NCI-H187 (cell line): Measurements from ENCODE around the gene LRRC23.
A peak's percentile ranks its signal among the peaks of the same experiment; 100 is the strongest.

Experiments used
- DNase-seq, 2 experiments: peaks; one replicate each; lab custom pipeline; 2025; lab: John Stamatoyannopoulos, UW

The LRRC23 gene

DNA sequence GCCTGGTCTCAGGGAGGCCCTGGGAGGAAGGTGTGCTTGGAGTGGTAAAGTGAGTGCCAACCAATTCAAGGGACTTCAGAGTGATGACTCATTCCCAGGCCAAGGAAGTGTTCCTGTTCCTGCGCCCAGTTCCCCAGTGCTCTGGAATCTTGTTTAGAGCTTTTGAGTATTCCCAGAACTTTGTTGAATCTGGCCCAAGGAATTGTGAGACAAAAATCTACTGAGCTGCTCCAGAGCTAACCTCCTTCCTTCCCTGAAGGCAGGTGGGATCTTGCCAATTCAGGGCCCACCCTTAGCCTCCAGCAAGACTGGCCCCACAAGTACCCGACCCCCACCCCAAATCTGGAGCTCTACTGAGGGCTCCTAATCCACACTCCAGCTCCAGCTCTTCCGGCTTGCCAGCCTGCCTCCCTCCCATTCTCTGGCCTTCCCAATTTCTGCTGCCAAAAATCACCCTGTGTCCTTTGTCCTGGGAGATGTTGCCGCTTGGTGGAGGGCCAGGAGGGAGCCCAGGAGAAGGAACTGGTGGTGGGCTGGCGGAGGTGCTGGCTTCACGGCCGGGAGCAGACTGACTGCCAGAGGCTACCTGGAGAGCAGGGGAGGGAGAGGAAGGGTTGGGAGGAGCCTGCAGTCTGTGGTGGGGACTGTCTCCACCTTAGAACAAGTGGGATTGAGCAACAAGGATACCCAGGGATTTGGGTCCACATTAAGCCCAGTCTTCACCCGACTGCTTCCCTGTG, 21.1 kb downstream of the LRRC23 start:
- no peak for DNase-seq

DNA sequence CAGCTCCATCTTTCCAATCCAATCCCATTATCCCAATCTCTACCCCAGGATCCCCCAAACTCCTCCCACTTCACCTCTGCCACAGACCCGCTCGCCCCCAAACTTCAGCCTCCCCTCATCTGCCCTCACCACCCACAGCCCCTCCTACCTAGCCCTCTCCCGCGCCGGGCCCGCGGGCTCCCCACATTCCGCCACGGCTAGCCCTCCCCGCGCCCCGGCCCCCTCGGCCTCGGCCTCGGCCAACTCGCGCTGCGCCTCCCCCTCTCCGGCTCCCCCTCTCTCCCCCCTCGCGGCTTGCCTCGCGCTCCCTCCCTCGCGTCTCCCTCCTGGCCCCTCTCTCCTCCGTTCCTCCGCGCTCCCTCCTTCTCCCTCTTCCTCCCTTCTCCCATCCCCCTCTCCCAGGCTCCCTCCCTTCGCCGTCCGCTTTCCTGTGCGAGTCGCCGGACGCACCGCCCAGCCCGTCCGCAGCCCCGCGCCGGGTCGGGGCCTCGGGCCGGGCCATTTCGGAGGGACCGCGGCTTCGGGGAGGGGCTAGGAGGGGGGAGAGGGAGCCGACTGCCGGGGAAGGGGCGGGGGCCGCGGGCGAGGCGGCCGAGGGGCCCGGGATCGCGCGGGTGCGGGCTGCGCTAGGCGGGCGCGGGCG, 22.9 kb downstream of the LRRC23 start, which contains the start of gene ATN1:
Gene ATN1, plus strand, starts transcription at position 581 of the 643 bp plus-strand sequence. CDS start 6,043 bp downstream, outside the sequence.
- peak; percentile 9 to 34 for DNase-seq

DNA sequence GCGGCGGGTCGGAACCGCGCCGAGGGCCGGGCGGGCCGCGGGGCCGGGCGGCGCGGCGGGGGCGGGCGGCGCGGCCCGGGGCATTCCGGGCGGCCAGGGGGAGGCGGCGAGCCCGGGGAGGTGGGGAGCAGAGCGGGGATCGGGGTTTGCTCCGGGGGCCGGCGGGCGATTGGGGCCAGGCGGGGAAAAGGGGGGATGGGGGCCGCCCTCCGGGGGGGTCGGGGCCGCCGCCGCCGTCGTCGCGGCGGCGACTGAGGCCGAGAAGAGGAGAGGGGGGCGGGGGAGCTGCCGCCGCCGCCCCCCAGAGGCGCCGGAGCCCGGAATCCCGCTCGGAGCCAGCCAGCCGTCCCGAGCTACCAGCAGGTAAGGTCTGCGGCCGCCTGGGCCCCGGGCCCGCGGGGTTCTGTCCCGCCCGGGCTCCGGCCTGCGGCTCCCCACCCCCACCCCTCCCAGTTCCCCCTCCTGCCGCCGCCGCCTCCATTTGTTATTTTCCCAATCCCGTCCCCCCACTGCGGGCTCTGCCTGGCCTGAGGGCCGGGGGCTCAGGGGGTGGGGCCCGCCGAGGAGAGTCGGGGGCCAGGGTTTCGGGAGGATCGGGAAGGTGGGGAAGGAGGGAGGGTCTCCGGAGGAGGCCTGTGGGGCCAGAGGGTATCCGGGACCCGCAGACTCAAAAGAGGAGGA, 23.5 kb downstream of the LRRC23 start:
- DNase-seq: no peak

DNA sequence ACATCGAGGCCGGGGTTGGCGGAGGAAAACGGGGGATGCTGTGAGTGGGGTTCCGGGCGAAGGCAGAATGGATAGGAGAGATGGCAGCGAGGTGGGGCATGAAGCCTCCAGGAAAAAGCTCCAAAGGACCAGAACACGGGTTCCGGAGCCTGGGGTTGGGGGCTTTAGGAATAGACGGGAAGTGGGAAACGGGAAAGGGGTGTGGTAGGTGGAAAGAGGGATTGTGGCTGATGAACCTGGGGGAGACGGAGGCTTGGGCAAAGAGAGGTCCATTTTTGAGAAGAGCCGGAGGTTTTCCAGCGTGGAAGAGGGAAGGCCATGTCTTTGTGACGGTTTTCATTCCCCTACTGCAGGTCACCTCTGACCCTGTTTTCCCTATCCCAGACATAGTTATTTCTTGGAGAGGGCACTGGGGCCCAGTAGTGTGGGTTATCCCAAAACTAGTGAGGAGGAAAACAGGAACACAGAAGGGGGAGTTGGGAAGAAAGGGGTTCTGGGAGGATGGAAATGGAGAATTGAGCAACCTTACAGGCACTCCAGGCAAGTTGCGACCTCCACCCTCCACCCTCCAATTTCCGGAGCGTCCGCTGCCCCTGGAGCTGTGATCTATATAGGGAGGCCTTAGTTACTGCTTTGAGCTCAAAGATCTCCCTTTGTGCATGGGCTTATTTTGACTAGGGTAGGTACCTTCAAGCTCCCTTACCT, 24.2 kb downstream of the LRRC23 start:
- no peak for DNase-seq

DNA sequence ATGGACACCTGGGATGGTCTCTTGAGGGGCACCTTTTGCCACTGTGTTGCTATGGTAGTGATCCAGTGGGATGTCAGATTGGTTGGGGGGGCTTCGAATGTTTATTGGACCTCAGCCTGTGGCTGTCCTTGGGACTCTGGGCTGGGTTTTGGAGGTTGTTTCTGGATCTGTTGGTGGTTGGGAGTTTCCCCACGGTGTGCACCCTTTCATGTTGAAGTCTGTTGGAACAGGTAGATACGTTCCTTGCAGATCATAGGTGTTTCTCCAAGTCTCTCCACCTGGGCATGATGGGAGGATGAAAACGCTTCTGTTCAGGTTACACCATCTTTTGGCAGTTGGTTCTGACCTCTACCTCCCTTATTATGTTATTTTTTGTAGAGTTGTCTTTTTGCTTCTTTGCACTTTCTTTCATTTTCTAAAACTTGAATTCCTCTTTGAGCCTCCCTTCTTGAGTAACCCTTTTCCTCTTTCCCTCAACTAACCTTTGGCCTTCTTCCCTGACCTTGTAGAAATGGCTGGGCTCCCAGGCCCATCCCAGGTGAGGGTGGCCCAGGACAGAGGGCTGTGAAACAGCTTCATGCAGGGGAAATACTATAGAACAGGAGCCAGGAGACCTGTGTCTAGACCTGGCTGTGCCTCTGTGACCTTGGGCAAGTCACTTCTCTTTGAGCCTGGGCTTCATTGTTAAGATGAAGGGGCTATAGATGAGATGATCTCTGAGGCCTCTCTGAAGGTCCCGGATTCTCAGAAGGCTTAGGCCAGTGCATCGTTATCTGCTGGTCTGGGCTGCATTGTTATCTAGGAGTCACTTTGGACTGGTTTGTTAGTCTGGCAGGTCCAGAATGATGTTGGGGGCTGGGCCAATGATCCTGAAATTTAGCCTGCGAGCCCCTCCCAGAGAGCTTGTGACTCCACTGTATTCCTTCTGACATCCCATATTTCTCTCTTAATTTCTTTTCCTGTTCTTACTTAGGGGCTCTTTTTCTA, 25.1 kb downstream of the LRRC23 start:
- no peak for DNase-seq

DNA sequence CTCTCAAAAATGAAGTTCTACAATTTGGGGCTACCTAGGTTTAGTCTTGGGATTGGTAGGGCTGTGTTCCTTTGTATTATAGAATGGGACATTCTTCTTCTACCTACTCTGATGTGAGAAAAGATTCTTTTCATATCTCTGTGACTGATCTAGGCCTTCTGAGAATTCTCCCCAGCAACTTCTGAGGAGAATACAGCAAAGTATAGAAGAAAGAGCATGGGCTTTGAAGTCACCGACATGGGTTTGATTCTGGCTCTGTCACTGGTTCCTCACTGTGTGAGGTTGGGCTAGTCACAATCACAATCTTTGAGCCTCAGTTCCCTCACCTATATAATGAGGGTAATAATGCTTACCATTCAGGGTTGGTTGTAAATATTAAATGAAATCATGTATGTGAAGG, 28.1 kb downstream of the LRRC23 start:
- DNase-seq: no peak

DNA sequence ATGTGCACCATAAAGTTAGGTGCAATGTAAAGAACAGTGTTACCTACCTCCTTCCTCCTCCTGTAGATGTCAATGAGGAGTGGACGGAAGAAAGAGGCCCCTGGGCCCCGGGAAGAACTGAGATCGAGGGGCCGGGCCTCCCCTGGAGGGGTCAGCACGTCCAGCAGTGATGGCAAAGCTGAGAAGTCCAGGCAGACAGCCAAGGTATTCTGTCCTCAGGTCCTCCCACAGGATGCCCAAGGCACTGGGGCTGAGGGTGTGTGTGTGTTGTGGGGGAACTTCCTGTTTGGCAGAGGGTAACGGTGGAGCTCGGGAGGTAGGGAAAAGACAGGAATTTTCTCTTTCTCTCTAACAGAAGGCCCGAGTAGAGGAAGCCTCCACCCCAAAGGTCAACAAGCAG, 29.5 kb downstream of the LRRC23 start:
- DNase-seq: no peak

DNA sequence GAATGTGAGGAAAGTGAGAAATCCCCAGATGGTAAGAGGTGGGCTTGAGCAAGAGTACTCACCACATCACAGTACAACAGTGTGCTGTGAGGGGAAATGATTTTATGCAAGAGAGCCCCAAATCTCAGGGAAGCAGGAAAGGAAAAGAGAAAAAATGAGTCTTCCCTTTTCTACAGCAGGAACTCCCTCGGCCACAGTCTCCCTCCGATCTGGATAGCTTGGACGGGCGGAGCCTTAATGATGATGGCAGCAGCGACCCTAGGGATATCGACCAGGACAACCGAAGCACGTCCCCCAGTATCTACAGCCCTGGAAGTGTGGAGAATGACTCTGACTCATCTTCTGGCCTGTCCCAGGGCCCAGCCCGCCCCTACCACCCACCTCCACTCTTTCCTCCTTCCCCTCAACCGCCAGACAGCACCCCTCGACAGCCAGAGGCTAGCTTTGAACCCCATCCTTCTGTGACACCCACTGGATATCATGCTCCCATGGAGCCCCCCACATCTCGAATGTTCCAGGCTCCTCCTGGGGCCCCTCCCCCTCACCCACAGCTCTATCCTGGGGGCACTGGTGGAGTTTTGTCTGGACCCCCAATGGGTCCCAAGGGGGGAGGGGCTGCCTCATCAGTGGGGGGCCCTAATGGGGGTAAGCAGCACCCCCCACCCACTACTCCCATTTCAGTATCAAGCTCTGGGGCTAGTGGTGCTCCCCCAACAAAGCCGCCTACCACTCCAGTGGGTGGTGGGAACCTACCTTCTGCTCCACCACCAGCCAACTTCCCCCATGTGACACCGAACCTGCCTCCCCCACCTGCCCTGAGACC, 31.0 kb downstream of the LRRC23 start:
- DNase-seq: no peak

DNA sequence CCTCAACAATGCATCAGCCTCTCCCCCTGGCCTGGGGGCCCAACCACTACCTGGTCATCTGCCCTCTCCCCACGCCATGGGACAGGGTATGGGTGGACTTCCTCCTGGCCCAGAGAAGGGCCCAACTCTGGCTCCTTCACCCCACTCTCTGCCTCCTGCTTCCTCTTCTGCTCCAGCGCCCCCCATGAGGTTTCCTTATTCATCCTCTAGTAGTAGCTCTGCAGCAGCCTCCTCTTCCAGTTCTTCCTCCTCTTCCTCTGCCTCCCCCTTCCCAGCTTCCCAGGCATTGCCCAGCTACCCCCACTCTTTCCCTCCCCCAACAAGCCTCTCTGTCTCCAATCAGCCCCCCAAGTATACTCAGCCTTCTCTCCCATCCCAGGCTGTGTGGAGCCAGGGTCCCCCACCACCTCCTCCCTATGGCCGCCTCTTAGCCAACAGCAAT, 31.6 kb downstream of the LRRC23 start:
- no peak for DNase-seq

DNA sequence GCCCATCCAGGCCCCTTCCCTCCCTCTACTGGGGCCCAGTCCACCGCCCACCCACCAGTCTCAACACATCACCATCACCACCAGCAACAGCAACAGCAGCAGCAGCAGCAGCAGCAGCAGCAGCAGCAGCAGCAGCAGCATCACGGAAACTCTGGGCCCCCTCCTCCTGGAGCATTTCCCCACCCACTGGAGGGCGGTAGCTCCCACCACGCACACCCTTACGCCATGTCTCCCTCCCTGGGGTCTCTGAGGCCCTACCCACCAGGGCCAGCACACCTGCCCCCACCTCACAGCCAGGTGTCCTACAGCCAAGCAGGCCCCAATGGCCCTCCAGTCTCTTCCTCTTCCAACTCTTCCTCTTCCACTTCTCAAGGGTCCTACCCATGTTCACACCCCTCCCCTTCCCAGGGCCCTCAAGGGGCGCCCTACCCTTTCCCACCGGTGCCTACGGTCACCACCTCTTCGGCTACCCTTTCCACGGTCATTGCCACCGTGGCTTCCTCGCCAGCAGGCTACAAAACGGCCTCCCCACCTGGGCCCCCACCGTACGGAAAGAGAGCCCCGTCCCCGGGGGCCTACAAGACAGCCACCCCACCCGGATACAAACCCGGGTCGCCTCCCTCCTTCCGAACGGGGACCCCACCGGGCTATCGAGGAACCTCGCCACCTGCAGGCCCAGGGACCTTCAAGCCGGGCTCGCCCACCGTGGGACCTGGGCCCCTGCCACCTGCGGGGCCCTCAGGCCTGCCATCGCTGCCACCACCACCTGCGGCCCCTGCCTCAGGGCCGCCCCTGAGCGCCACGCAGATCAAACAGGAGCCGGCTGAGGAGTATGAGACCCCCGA, 32.2 kb downstream of the LRRC23 start:
- no peak for DNase-seq

DNA sequence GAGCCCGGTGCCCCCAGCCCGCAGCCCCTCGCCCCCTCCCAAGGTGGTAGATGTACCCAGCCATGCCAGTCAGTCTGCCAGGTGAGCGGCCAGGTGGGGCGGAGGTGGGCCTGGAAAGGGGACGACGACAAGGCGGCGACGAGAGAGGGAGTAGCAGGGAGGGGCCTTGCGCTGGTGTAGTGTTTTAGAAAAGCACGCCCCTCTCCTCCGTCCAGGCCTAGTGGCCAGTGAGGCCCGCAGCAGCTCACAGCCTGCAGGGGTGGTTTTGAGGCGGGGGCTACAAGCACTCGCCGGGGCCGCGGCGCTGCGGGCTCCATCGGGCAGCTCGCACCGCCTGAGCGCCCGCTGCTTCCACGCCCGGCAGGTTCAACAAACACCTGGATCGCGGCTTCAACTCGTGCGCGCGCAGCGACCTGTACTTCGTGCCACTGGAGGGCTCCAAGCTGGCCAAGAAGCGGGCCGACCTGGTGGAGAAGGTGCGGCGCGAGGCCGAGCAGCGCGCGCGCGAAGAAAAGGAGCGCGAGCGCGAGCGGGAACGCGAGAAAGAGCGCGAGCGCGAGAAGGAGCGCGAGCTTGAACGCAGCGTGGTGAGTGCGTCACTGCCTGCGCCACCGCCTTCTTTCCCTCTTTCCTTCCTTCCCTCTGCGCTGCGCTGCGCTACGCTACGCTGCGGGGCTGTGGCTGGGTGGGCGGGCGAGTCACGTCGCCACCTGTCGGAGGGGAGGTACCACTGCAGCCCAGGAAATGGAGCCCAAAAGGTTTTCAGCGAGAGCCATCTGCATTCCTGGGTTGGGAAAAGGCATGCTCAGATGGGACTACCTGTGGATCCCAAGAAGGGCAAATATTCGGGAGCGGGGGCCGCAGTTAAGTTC, 33.1 kb downstream of the LRRC23 start:
- DNase-seq: peak; percentile 86 to 92

DNA sequence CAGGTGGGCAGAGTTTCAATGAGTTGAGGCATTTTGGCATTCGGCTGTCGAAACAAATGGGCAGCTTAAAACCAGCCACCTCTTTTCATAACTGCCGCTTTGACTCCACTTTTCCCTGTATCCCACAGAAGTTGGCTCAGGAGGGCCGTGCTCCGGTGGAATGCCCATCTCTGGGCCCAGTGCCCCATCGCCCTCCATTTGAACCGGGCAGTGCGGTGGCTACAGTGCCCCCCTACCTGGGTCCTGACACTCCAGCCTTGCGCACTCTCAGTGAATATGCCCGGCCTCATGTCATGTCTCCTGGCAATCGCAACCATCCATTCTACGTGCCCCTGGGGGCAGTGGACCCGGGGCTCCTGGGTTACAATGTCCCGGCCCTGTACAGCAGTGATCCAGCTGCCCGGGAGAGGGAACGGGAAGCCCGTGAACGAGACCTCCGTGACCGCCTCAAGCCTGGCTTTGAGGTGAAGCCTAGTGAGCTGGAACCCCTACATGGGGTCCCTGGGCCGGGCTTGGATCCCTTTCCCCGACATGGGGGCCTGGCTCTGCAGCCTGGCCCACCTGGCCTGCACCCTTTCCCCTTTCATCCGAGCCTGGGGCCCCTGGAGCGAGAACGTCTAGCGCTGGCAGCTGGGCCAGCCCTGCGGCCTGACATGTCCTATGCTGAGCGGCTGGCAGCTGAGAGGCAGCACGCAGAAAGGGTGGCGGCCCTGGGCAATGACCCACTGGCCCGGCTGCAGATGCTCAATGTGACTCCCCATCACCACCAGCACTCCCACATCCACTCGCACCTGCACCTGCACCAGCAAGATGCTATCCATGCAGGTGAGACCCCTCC, 34.0 kb downstream of the LRRC23 start:
- DNase-seq: no peak

DNA sequence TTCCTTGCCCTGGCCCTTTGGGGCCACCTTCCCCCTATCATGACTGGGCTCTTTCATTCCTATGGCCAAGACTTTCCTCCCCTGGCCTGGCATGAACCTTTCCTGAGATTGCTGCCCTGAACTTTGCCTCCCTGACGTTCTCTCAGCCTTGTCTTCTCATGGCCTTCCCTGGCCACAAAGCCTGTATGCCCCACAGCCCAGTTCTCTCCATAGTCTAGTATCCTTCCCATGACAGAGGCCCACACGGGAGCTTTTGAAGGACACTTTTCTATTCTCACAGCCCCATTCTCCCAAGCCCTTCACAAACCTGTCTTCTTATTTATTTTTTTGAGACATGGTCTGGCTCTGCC, 34.5 kb downstream of the LRRC23 start:
- no peak for DNase-seq

DNA sequence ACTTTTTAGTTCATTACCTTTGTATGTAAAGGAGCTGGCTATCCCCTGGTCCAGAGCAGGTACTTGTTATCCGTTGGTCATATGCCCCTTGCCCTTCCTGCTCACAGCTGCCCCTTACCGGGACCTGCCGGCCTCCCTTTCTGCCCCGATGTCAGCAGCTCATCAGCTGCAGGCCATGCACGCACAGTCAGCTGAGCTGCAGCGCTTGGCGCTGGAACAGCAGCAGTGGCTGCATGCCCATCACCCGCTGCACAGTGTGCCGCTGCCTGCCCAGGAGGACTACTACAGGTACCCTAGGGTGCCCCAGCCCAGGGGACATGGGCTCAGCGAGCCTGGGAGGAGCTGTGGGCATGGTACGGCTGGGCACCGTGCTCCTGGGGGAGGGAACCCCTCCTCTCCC, 36.6 kb downstream of the LRRC23 start:
- DNase-seq: no peak

DNA sequence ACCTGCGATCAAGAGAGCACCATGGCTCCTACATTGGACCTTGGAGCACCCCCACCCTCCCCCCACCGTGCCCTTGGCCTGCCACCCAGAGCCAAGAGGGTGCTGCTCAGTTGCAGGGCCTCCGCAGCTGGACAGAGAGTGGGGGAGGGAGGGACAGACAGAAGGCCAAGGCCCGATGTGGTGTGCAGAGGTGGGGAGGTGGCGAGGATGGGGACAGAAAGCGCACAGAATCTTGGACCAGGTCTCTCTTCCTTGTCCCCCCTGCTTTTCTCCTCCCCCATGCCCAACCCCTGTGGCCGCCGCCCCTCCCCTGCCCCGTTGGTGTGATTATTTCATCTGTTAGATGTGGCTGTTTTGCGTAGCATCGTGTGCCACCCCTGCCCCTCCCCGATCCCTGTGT, 37.2 kb downstream of the LRRC23 start:
- no peak for DNase-seq

DNA sequence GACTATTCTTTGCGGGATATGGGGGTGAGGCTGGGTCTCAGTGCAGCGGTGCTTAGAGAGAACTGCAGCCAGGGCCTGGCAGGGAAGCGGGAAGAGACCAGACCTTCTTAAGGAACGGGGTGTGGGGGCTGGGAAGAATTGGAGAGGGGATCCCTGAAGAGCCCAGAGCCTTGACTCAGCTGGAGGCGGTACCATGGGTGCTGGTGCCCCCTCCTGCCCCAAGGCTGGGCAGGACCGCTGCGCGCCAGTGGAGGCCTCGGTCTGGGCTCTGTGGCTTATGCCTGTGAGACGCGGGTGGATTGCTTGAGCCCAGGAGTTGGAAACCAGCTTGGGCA, 37.7 kb downstream of the LRRC23 start:
- DNase-seq: no peak

DNA sequence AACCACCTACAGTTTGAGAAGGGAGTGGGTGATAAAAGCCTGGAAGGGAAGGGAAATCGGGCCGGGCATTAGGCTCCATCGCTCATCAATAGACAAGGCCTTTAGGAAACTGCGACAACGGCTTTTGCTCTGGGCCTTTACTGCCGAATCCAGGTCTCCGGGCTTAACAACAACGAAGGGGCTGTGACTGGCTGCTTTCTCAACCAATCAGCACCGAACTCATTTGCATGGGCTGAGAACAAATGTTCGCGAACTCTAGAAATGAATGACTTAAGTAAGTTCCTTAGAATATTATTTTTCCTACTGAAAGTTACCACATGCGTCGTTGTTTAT, 38.7 kb downstream of the LRRC23 start:
- DNase-seq: peak in 1 of 2 experiments; percentile 51
